ENCODE results near the gene BROX.
"Not testable (repeated sequence)": the region's sequence is repeated elsewhere in the genome, so short reads cannot be mapped to it uniquely, and the experiment has no call there.

Gene BROX, protein sequence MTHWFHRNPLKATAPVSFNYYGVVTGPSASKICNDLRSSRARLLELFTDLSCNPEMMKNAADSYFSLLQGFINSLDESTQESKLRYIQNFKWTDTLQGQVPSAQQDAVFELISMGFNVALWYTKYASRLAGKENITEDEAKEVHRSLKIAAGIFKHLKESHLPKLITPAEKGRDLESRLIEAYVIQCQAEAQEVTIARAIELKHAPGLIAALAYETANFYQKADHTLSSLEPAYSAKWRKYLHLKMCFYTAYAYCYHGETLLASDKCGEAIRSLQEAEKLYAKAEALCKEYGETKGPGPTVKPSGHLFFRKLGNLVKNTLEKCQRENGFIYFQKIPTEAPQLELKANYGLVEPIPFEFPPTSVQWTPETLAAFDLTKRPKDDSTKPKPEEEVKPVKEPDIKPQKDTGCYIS

DNA sequence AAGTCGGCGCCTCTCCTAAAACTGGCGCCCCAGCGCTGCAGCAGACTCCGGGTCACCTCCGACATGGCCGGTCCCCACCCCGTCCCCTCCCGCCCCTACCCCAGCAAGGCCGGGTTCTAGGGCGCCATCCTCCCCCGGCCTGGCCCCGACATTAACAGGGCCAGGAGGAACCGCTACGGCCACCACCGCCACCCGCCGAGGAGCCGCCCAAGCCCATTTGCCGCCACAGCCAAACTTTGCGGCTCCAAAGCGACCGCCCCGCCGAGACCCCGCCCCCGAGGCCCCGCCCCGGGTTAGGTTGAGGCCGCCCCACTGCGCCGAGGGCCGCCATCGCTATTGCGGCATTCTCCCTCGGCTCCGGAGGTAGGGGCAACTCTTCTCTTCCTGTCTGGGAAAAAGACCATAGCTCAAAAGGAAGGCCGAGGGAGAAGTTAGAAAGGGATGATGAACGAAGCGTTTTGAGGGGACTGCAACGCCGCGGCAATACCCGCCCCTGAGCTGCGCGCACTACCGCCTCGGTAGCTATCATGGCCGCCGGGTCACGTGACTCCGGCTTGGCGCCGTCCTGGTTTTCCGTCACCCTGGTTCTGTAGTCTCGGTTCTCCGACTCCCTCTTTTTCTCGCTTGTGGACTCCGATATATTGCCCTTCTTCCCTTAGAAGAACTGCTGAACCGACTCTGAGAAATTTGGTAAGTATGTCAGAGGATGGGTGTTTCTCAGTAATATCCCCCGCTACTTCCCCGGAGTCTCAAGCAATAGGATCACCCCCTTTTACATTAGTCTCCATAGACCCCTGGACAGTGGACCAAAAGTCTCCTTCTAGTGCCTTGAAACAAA, at the start of gene BROX, which contains the start of gene AIDA:
BROX (plus strand) TSS at position 312 of the 838 bp plus-strand sequence. CDS start 3,136 bp downstream, outside the sequence.
AIDA (minus strand) TSS at position 239 of the 838 bp plus-strand sequence; CDS start at position 65, 174 bp downstream.
- peak; percentile 92 for DNase-seq

DNA sequence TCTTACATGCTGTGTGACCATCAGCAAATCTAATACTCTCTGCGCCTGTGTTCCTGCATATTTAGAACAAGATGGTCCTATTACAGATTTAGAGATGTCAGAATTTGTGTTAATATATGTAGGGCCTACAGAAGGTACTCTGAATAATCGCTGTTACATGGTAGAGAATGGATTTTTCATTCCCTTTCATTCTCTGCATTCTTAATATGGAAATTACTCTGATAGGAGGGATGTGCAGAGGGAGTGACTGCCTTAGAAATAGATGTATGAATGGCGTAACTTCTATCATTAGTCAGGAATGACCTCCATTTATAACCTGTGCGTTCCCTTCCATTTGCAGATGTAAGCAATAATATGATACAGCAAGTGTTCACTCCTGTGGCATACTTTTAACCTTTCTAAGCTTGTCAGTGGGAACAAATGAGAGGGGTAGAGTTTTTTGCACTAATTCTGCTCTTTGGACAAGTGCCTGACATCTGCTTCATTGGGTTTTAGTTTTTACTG, 48.9 kb upstream of the BROX start:
- no peak for DNase-seq

DNA sequence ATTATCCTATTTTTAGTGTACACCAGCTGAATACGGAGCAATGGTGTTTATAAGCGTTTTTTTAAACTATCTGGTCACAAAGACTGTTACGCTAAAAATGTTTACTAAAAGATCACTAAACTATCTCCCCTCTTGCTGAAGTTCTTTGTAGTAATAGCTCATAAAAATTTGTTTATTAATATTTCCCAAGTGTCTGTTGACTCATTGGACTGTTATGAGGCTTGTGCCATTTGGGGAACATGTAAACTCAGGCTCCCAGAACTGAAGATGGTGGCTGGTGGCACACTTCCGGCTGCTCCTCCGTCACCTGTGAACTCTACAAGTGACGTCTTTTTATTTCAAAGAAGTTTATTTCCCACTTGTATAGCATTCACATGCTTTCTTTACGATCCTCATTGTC, 46.4 kb upstream of the BROX start:
- DNase-seq, result no peak

DNA sequence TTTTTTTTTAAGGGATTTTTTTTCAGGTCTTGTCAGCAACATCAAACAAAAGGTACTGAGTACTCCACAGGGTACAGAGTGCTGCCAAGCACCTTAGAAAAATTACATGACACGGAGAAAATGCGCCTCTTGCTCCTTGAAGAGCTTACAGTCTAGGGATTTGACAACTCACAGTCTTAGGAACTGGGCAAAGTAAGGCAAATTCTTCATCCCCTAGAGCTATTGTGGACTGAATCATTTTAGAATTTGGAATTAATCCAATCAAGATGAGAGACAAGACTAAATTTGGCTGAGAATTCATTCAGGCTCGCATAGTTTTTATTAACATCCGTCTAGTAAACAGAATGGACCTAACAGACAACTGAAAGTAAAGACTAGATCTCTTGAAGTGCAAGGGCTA, 44.2 kb upstream of the BROX start:
- not testable (repeated sequence) for DNase-seq

DNA sequence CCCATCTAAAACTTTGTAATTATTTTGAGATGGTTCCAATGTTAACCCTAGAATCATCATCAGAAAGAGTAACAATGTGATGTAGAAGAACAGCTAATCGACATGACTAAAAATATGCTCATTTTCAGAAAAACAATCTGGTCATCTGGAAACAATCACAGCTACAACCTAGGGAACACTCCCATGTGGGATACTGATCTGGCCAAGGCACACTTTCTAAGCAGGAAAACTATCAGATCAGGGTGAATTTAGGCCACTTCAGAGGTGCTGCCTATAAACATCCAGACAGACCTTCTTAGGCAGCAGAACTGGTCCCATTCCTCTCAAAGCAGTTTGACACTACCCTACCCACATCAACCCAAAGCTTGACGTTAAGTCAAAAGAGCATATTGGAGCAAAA, 43.3 kb upstream of the BROX start:
- not testable (repeated sequence) for DNase-seq

DNA sequence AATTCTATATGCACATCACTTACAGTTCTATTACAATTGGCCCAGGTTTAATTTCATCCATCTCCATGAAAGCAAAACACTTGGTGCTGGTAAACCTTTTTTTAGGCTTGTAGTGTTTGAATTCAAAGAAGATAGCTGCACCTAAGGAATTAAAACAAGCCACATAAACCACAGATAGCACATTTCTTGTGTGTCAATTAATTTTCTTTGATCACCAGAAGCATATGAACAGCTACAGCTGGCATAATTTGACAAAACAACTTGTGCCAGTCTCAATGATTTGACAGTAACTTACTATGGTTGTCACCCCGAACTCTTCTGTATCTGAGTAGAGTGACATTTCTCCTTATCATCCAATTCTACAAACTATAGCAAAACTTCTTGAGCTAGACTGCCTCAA, 42.3 kb upstream of the BROX start:
- DNase-seq, result no peak

DNA sequence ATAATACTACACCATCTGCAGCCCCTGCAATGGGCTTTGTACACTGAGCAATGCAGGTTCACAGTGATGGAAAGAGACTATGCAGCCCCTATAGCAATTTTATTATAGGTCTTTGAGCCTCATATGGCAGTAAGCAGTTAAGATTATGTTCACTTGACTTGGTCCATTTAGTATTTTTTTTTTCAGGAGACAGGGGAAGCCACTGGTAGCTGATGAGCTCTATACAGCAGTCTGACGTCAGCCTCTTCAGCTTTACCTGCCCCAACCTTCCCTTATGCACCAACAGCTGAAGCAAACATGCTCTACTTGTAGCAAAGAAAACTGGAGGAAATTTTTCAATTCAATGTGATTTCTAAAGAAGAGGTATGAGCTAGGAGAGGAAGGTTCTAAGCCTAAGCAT, 32.3 kb upstream of the BROX start:
- no peak for DNase-seq

DNA sequence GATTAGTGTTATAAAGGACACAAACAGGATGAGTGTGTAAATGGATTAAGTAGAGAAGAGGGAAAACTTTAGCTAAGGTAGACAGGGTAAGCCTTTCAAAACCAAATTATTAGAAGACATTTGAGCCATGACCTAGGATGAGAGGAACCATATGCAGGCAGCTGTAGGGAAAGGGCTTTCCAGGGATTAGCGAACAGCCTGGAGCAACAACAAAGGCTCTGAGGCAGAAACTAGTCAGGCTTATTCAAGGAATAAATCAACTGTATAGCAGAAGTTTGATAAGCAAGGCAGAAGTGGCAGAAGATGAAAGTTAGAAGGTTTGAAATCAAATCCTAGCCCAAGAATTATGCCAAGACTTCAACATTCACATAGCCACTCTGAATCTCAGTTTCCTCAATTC, 21.3 kb upstream of the BROX start:
- no peak for DNase-seq

DNA sequence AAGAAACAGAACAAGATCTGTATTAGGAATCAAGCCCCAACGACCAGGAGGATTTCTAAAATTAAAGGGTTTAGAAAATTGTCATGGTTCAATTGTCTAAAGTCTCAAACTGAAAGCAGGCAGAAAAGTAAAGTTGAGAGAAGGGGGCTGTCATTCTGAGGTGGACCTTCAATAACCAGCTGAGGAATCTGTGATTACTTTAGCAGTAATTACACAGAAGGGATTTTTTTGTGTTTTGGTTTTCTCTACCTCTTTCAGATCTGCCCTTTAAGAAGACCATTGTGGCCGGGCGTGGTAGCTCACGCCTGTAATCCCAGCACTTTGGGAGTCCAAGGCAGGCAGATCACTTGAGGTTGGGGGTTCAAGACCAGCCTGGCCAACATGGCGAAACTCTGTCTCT, 17.4 kb upstream of the BROX start:
- no peak for DNase-seq

DNA sequence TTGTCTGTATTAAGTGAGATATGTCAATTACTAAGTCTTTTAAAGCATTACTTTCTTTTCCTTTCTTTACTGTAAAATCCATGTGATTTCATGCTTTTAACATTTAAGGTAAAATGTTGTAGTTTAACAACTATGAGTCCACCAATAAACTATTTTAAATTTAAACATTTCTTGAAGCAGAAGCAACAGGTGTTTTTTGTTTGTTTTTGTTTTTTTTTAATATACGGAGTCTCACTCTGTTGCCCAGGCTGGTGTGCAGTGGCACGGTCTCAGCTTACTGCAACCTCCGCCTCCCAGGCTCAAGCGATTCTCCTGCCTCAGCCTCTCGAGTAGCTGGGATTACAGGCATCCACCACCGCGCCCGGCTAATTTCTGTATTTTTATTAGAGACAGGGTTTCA, 15.6 kb upstream of the BROX start:
- DNase-seq, result no peak

DNA sequence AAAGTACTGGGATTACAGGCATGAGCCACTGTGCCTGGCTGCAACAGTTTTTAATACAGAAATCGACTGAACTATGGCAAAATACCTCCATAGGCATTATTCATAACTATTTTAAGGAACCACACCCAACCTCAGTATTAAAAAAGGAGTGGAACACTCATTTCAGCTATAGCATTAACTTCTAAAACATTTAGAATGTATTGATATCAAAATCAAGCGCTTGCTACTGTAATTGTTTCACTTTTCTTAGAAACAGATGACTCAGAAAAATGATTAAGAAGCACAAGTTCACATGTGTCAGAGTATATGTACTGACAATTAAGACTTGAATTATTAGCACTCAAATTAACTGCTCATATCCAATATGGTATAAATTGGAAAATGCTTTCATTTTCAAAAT, 15.2 kb upstream of the BROX start:
- DNase-seq, result no peak

DNA sequence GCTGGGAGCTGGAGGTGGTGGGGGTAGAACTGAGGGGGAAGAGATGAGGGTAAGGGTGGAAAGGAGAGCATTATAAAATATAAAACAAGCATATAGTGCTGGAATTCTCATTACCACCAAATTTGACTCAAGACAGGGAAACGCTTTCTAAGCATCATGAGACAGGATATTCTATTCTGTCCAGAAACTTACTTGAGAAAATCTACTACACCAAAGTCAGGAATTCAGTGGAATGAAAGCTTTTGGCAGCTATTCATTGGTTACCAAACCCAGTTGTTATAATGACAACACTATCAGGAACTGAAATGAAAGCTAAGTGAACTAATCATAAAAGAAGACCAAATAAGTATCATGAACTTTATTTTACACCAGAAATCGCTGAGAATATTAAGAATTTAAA, 14.5 kb upstream of the BROX start:
- no peak for DNase-seq

DNA sequence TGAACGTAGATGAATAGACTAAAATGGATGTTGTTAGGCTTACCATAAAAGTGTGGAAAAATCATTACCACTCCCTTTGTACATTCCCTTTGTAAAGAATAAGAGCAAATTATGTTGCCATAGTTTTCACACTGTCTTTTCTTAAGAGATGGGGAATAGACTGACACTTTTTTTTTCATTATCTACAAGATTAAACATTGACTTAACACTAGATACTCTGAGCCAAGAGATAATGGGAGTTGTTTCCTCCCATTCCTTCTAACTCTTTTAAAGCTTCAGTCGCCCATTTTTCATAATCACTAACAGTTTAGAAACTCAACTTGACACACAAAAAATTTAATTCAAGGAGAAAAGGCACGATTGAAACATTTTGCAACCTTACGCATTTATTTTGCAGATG, 10.2 kb upstream of the BROX start:
- no peak for DNase-seq

DNA sequence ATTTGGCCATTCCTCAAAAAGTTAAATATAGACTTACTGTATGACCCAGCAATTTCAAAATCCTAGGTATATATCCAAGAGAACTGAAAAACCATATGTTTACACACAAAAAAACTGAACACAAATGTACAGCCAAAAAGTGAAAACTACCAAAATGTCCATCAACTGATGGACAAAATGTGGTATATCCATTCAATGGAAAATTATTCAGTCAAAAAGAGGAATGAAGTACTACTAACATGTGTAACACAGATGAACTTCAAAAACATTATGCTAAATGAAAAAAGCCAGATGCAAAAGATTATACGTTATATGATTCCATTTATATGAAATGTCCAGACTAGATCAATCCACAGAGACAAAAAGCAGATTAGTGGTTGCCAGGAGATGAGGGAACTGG, 8.1 kb upstream of the BROX start:
- no peak for DNase-seq

DNA sequence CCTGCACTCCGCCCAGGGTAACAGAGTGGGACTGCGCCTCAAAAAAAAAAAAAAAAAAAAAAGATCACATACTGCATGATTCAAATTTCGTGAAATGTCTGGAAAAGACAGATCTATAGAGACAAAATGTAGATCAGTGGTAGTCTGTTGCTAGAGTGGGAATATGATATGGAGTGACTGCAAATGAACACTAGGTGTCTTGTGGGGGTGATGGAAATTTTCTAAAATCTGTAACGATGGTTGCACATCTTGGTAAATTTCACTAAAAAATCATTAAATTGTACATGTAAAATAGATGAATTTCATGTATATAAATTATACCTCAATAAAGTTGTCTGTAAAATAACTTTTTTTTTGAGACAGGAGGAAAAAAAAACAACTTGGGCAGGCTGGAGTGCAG, 5.5 kb upstream of the BROX start:
- no peak for DNase-seq

DNA sequence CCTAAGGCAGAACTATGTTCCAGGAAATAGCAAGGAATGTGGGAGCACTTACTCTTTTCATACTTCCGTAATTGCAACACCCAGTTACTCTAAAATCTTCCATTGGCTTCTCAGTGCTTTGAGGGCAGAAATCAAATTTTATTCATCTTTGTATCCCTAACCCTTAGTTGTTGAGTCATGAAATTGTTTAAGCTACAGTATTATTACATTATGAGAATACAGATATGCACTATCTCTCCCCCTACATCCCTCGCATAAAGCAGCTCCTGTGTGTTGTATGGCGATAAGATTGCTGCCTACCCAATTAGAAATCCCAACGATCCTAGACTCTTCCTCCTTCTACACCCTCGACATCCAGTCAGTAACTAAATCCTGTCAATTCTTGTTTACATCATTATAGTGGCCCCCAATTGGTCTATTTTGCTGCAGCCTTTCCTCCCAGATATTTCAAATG, 2.6 kb upstream of the BROX start:
- DNase-seq, result no peak

DNA sequence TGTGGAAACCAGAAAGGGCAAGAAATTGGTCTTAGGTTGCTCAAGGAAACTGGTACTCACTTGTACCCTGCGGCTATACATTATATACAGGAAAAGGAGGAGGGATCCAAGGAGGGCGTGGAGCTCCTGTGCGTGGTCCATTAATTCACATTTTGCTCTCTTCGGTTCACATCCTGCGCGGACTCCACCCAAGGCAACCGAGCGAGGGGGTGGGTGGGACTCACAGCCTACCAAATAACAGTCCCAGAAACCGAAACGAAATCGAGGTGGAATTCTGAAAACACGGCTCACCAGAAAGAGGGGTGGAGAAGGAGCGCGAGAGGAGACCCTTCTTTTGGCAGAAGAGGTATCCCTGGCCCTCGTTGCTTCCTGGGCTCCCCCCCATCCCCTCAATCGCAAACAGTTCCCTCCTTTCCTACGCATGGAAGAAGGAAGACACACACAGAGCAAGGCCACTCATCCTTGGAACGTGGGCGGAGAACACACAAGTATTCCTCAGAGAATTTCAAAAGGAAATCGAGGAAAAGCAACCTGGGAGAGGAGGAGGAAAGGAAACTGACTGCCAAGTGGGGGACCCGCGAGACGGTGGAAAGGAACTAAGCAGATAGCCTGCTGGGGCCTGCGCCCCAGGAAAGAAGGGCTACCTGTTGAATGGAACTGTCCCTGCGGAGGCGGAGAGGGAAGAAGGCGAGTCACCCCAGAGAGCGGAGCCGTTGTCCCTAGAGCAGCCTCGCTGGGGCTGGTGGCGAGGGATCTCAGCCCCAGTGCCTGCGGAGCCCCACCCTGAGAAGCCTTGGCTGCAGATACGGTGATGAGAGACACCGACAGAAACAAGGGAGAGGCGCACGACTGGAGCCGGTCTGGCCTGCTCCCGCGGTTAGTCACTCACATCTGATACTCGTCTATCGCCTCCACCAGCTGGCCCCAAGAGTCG, 778 bp upstream of the BROX start:
- DNase-seq, result peak; percentile 70

DNA sequence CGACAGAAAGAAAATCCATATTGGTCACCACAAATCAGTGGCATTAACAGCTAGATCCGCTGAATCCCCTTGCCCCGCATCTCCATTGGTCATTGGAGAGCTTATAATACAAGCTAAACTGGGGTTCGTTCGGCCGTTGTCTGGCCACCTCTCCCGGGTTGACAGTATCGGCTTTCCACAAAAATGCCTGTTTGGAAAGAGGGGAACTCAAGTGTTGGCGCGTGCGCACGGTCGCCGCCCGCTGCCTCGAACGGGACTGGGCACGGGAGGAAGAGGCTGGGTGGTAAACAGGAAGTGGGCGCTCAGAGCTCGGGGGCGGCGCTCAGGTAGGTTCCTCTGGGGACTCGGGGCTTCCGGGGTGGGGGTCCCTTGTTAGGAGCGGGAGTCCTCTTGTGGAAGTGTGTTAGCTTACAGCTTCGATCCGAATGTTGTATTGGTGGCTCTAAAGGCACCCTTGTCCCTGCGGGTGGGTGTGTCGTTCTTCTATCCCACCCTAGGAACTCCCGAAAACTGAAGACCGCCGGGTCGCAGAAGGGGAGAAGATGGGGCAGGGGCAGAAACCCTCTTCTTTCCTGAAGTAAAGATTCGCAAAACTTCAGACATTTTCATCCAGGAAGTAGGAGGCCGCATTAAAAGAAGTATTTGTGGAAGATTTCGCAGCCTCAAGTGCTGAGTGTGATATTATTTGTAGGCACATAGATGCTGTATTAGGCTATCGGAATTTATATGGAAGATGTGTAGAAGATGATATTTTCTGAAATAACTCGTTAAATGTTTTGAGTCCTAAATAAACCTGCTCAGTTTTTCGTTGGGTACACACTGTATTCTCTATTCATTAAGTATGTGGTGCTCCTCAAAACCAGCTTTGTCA, 962 bp downstream of the BROX start:
- peak; percentile 96 for DNase-seq

DNA sequence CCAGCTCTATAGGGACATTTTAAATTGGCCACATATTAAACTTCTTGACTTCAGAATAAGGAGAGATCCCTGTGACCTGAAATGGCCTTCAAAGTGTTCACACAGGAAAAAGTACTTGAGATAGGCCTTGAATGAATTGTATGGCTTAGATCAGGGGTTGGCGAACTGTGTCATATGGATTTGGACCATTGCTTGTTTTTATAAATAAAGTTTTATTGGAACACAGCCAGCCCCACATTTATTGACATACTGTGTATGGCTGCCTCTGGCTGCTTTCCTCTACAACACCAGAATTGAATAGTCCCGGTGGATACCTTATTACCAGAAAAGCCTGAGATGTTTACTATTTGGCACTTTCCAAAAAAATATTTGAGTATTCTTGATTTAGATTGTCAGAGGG, 4.0 kb downstream of the BROX start:
- no peak for DNase-seq

DNA sequence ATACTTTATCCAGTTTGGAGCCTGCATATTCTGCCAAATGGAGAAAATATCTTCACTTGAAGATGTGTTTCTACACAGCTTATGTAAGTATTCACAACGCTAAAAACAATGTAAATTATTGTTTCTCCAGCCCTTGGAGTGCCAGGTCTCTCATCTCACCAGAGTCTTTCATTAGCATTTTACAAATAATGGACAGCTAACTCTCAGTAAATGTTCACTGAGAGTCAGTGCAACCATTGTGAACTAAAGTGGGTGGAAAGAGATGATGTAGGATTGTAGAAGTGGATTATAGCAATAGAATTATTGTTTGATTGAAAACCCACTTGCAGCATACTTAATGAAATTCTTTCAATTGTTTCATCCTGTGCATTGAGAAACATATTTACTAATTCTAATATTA, 16.4 kb downstream of the BROX start:
- no peak for DNase-seq

DNA sequence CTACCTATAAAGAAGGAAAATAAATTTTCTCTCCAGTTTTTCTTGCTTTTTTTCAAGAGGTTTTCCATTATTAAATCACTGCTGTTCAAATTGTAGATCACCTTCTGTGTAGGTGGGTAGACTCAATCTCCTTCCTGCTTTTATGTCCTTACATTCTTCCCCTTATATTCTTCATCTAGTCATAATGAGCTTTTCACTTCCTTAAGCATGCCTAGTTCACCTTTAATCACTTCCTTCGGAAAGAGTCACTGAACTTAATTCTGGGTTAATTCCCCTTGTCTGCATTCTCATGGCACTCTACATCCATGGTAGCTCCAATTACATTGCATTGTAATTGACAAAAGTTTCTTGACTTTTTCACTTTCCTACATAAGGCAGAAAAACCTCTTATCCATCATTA, 18.5 kb downstream of the BROX start:
- DNase-seq, result no peak
